HG03103 (cell line): ENCODE data around the gene ZNF597.

ENCODE experiments used
- ATAC-seq: cut with Tn5 transposase; IDR thresholded peaks from one replicate; pipeline ENCODE4 v1.9.1; 2021; ENCODE audit warnings: low read depth; ENCODE audit not compliant: unreplicated experiment

The ZNF597 gene

GRCh38 chr16:3457434-3458252, 14.3 kb upstream of the ZNF597 start:
- ATAC-seq, result no peak

DNA sequence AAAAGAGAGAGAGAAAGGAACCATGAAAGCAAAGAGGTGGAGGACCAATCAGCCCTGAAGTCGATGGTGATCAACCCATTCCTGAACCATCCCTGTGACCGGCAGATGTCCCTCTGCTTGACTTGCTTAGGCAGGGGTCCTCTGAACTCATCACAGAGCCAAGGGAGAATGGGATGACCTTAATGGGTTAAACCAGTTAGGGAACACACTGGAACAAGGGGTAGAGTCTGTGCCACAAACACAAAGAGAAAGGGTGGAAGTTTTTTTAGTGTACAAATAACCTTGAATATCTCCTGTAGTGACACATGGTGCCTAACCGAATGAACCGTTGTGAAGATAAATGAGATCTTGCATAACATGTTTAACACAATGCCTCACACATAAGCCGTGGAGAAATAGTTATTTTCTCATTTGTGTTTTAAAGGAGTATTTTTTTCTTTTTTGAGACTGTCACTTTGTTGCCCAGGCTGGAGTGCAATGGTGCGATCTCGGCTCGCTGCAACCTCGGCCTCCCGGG, 11.4 kb upstream of the ZNF597 start:
- ATAC-seq, result no peak

GRCh38 chr16:3454093-3454492, 10.8 kb upstream of the ZNF597 start:
- ATAC-seq, result no peak

DNA sequence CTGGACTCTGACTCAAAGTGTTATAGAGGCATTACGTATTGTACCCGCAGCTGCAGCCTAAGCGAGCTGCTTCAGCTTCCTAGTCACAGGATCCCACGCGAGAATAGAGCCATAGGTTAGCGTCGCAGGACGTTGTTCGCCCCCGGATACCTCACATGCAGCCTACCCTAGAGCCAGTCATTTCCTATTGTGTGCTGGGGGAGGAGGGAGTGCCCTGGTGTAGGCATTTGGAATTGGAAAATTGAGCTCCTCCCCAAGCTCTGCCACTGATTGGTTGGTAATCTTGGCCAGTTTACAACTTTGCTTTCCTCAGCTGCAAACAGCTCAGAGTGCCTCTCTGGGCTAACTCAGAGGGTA, 706 bp upstream of the ZNF597 start:
- peak; percentile 28 for ATAC-seq

GRCh38 chr16:3439637-3440036, 3.7 kb downstream of the ZNF597 start:
- ATAC-seq, result no peak

GRCh38 chr16:3434373-3434772, 8.9 kb downstream of the ZNF597 start:
- no peak for ATAC-seq

DNA sequence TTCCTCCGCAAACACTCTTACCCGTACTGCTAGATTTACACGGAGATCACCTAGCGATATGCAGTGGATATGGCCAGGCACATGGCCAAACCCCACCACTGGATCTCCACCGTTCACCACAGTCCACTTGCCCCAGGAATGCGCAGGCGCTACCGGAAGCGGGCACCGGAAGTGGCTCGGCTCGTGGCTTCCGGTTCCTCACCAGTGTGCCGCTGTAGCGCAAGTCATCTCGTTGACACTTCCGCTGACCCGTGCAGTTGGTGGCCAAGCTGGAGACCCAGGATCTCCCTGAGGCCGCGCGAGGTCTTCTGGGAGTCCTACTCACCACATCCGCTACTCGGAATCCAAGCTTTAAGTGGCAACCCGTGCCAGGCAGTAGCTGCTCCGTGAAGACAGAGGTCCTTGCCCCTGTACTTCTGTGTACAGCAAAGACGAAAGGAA, 11.5 kb downstream of the ZNF597 start:
- ATAC-seq, result no peak

DNA sequence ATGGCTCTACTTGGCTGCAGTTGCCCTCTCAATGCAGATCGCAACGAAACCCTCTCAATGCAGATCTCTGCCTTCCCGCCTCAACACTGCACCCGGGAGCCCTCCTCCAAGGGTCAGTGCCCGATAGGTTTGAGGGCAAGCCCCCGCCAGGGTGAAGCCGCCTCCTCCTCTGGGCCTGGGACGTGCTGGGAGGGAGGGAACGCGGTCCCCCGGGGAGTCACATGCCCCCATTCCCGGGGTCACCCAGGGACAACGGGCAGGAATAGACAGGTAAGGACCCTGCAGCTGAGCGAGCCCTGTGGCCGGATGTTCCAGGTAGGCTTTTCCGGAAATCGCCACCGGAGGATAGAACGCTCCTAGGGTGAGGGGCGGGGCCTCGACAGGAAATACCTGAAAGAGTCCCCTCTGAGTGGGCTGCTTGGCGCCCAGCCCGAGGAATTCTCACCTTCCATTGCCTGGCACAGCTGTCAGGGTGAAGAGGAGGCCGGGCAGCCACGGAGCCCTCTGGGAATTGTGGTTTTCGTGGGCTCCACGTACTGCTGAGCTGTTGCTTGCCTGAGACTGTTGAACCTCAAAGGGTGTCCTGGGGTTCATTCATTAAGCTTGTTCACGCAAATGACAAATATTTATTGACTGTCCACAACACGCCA, 29.4 kb downstream of the ZNF597 start:
- no peak for ATAC-seq

DNA sequence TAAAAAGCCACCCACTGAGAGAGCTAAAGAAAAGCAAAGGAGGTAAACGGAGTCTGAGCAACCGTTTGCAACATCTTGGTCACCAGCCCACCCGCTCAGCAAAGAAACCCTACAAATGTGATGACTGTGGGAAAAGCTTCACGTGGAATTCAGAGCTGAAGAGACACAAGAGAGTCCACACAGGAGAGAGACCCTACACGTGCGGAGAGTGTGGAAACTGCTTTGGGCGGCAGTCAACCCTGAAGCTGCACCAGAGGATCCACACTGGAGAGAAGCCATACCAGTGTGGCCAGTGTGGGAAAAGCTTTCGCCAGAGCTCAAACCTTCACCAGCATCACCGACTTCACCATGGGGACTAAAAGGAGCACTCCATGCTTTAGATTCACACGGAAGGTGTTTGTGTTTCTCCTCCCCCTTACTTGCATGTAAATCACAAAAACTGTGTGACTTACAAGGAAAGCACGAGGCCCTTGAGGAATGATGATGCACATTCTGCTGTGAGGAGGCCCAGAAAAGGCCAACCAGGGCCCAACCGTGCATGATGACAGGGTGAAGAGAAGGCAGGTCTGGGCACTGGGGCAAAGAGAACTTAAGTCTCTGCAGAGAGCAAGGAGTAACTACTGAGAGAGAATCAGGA, 34.6 kb downstream of the ZNF597 start:
- no peak for ATAC-seq

GRCh38 chr16:3401719-3402397, 41.4 kb downstream of the ZNF597 start:
- ATAC-seq, result no peak

GRCh38 chr16:3400779-3401688, 42.3 kb downstream of the ZNF597 start, which contains the start of the genes ZNF174 and ZSCAN32:
ZNF174 (plus strand) TSS chr16:3401215; CDS start chr16:3402005, 790 bp downstream.
ZSCAN32 (minus strand) TSS chr16:3401004; CDS start chr16:3397557, 3,447 bp downstream.
- ATAC-seq, result peak; percentile 95

- no peak for ATAC-seq
Measured at GRCh38 chr16:3400446-3400778, 42.9 kb downstream of the ZNF597 start.

GRCh38 chr16:3389663-3390338, 53.5 kb downstream of the ZNF597 start:
- no peak for ATAC-seq

DNA sequence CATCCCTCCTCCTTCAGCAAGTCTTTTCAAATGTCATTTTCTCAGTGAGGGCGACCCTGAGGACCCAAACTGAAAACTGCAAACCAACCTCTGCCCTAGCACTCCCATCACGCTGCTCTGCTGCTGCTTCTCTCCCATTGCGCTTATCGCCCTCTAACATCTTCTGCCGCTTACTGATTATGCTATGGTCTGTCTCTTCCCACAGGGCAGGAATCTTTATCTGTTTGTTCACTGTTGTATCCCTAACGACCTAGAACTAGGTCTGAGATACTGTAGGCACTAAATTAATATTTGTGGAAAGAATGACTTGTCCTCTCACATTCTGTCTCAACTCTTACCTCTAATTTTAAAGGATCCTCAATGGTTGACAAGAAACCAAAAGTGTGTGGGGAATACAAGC, 55.0 kb downstream of the ZNF597 start:
- ATAC-seq, result no peak

GRCh38 chr16:3383045-3383448, 60.3 kb downstream of the ZNF597 start:
- ATAC-seq, result no peak
